NCI-H1105 (cell line): Measurements from ENCODE around the gene HOXA6.
A peak's percentile ranks its signal among the peaks of the same experiment; 100 is the strongest.

Source experiments
- DNase-seq: peaks from one replicate; lab custom pipeline; 2025; lab: John Stamatoyannopoulos, UW

Gene HOXA6

DNA sequence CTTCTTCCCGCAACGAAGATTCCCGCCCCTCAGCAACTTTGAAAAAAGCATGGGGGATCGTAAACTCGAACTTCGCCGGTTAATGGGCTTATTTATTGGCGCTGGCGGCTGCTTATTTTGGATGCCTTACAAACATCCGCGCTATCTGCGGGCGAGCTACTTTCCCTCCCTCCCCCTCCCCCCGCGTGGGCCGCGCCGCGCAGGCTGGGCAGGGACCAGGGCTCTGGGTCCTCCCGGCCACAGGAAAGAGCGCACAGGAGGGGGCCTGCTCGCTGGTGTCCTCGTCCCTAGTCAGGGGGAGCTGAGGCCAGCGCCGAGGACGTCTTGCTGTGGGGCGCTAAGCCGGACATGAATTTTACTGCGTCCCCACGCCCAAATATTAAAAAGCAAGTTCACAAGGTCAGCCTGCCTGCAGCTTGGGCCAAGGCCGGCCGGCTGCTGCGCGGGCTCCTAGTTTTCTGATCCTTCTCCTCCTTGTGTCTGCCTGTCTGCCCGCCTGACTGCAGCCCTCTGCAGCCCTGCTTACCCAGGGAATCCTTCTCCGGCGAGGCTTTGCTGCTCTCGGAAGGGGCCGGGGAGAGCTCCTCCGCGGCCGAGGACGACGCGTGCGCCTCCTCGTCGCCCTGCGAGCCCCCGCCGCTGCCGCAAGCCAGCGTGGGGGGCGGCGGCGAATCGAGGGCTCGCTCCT, 25.4 kb upstream of the HOXA6 start:
- peak; percentile 55 for DNase-seq

DNA sequence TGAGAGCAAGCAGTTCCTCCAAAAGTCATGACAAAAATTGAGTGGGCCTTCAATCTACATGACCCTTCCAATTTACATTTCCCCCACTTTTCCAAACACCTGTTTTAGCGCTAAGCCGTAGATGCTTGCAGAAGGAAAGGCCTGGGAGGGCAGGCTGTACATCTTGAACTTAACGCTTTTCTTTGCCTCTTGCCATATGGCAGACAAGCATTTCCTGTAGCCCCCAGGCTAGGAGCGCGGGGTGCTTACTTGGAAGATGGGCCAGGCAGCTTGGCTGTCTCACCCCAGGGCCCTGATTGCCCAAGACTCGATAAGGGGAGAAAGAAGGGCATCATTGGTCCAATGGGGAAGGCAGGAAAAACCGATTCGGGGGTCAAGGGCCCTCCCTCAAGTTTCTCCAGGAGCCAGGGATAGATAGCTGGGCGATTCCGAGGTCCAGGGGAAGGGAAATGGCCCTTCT, 24.8 kb upstream of the HOXA6 start:
- no peak for DNase-seq

DNA sequence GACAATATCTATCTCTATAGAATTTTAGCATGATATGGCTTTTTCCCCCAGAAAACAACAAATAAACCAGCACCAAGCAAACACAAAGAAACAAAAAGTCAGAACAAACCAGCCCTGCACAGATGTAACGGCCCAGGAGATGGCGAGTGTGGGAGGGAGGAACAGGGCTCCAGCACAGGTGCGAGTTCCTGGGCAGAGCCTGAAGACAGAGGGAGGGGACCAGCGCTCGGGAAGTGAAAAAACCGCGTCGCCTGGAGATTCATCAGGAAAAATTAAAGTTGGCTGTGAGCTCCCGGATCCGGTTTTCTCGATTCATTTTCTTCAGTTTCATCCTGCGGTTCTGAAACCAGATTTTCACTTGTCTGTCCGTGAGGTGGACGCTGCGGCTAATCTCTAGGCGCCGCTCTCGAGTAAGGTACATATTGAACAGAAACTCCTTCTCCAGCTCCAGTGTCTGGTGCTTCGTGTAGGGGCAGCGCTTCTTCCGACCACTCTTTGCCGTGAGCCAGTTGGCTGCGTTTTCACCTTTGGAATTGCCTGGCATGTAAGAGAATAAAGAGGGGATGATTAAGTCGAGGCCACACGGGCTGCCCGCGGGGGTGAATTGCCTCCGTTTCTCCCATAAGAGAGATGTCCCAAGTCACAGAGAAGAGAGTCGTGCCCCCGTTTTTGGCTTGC, 24.2 kb upstream of the HOXA6 start:
- no peak for DNase-seq

DNA sequence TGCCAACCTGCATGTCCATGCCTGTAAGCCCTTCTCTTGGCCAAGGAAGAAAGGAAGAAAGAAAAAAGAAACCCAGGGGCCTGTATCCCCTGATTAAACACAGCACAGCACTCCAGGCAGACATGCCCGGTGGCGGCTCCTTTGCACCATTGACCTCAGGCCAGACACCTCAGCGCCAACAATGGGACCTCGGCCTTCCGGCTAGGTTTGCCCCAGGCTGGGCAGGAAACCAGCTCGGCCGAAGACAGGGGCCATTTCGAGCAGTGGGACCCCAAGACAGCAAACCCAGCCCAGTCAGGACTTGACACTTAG, 23.7 kb upstream of the HOXA6 start:
- DNase-seq, result no peak

DNA sequence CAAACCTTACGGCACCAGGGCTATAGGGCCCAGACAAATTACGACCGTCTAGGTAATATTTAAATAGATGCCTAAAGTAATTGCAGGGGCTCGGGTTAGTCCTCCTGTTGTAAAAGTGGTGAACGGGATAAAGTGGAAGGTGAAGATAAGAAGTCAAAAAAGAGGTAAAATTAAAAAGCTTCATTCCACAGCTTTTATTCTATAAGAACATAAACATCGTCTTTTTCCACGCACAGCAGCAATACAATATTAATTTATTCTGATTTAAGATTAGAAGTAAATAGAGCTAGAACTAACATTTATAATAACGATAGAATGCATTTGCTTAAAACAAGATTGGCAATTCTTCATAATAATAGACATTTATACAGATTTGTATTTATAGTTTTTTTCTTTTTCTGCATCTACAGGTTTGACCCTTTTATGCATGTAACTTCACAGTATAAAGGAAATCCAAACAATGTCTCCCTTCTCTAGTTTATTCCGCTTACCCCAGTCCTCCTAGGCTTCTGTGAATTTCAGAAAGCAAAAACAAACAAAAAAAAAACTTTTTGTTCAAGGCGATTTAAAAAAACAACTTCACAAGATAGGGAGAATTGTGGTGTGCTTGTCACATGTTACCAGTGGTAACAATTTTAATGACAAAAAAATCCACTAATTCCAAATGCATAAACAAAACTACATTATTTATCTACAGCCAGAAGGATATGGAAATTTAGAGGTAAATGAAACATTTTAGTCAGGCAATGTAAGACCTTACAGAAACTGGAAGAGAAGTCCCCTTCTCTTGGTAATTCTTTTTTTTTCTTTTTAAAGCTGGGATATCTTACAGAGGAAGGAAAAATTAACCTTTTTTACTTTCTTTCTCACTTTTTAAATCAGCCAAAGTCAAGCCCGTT, 23.1 kb upstream of the HOXA6 start:
- no peak for DNase-seq

DNA sequence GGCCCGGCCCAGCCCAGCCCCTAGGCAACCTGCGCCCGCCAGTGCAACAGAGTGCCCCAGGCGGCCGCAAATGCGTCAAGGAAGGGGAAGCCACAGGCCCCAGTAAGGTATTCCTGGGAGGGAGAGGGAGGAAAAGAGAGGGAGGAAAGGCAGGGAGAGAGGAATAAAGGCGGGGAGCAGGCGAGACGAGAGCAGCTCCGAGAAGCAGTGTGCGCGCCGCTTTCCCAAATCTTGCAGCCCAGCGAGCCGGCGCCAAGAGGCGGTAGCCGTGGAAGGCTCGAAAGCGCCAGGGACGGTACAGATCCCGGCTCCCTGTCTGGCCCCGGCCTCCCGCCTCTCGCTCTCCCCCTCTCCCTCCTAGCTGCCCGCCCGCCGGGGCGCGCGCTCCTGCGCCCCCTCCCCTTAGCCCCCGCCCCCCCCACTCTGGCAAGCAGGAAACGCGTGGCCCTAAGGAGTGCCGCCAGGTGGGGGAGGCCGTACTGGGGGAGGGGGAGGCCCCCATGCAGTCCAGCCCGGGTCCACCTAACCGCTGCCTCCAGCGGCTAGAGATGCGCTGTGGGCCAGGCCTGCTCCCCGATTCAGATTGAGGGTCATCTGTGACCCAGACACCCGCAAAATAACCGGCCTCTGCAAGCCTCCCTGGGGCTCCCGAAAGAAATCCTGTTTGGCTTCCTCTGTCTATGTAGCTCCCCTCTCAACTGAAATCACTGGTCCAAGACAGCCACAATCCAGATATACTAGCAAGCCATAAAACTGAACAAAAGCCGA, 22.3 kb upstream of the HOXA6 start:
- DNase-seq, result peak; percentile 78

DNA sequence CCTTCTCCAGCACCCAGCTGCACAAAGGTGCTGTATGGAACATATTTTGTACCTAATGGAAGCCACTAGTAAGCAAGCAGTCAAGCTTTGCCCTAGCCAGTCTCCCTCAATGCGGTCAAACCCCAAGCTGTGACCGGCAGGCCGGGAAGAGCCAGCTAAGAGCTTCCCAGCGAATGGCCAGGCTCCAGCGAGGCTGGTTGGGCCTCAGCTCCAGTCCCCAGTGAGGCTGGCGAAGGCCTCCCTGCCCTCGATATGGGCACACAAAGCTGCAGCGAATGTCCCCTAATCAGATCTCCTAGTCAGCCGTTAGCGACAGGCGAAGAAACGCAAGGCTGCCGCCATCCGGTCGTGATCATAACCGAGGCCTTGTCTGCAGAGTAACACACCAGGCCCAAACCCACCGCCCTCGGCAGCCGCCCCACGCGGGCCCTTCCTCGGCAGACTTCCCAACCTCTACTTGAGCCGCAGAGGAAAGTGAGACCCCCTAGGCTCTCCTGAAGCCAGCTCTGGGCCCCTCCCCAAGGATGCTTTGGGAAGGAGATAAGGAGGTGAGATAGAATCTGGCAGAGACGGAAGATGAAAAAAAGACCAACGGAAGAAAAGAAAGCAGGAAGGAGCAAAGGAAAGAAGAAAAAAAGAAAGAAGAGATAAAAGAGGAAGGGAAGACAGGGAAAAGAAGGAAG, 20.8 kb upstream of the HOXA6 start:
- DNase-seq, result peak; percentile 11

DNA sequence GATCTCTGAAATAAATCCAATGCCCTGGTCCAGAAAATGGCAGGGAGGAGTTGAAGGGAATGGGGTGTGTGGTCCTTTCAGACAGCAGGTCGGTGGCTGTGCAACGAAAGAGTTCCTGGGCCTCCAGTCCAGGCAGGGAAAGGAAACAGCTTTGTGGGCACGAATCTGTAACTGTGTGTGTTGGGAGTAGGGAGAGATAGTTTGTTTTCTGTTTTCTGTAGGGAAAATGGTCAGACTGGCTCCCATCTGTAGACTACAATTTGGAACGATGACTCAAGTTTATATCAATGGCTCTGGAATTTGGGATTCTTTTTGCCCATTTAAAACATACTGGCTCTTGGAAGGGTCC, 20.3 kb upstream of the HOXA6 start:
- no peak for DNase-seq

DNA sequence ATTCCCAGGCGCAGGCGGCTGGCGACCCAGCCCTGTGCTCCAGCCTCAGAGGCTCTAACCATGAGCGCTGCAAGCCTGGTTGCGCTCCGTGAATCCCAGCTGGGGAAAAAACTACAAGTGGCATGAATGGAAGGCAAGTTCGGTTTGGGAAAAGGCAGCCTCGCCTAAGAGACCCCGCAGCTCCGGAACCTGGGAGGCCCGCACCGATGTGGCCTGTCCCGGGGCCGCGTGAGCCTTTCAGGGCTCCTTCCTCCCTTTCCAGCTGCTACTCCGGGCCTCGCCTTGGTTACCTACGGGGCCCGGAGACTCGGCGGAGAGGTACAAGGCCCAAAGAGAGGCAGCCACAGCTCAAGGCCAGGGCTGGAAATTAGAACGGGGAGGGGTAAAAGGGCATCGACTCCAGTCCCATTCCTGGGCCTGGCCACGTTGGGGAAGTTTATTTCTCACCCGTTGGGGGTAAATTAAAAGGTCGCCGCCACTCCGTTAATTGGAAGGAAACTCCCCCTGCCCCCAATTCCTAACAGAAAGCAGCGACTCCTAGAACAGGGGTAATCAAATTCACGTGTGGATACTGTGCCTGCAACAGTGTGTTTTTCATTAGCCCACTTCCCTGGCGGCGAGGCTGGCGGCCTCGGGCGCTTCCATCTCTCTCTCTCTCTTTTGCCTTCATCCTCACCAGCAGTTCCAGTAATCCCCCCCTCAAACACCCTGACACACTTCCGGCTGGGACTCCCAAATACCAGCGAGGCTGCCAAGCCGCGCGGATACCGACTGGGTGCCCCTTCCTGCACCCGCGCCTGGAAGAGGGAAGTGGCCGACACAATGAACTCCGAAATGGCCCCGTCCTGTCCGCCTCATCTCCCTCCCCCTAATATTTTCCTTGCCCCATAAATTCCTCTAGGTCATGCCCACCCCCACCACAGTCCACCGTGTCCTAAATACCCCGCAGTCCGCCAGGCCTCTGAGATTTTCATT, 19.2 kb upstream of the HOXA6 start:
- DNase-seq, result no peak

DNA sequence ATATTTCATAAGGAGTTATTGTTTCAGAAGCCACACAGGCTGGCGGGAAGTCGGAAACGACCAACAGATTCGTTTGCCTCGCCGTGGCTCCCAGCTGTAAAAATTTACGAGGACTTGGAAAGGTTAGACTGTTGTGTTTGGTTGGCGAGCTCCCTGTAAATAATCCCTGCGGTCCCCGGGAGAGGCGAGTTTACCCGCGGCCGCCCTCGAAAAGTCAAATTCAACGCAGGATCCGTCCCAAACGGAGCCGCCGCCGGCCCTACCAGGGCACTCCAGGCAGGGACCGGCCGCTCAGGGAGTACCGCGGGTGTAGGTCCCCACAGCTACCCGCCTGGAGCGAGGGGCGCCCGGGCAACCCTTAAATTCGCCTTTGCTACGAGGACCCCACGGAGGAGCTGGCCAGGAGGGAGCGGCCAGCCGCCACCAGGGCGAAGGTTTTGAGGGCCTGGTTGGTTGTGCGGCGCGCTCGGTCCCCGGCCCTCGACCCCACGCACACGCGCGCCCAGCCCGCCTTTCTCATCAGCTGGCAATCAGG, 18.5 kb upstream of the HOXA6 start:
- DNase-seq, result peak; percentile 55

DNA sequence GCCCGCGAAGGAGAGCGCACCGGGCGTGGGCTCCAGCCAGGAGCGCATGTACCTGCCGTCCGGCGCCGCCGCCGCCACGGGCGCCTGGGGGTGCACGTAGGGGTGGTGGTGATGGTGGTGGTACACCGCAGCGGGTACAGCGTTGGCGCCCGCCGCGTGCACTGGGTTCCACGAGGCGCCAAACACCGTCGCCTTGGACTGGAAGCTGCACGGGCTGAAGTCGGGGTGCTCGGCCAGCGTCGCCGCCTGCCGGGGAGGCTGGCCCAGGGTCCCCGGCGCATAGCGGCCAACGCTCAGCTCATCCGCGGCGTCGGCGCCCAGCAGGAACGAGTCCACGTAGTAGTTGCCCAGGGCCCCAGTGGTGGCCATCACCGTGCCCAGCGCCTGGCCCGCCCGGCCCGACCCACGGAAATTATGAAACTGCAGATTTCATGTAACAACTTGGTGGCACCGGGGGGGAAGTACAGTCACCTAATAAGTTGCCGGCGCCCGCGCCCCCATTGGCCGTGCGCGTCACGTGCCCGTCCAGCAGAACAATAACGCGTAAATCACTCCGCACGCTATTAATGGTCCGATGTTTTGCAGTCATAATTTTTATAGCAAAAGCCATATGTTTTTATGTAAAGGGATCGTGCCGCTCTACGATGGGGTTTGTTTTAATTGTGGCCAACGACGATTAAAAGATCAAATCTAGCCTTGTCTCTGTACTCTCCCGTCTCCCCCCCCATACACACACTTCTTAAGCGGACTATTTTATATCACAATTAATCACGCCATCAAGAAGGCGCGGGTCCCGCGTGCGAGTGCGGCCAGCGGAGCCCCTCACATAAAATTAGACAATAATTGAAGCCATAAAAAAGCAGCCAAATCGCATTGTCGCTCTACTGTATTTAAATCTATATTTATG, 17.8 kb upstream of the HOXA6 start, which contains the start of gene HOXA9:
Gene HOXA9 (minus strand): TSS at position 449 of the 907 bp plus-strand sequence. CDS start 80 bp downstream, at position 369.
- peak; percentile 72 for DNase-seq

DNA sequence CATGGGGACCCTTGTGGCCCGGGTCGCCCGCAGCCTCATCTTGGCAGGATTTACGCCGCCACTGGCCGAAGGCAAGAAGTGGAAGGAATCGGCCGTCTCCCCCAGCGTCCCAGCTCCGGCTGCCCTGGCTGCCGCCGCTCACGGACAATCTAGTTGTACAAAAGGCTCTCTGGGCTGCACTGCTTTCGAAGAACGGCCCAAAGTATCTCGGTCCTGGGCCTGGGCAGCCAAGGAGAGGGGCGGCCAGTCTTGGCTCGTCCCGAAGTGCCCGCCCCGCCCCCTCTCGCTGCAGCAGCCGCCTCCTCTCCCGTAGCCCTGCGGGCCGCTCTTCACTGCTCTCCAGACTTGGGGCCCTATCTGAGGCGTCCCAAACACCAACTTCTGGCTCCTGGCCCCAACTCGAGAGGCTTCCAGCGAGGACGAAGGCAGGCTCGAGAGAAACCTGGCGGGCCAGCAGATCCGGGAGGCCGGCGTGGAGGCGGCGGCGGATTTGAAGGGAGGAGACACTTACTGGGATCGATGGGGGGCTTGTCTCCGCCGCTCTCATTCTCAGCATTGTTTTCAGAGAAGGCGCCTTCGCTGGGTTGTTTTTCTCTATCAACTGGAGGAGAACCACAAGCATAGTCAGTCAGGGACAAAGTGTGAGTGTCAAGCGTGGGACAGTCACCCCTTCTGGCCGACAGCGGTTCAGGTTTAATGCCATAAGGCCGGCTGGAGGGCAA, 17.0 kb upstream of the HOXA6 start:
- DNase-seq, result no peak

DNA sequence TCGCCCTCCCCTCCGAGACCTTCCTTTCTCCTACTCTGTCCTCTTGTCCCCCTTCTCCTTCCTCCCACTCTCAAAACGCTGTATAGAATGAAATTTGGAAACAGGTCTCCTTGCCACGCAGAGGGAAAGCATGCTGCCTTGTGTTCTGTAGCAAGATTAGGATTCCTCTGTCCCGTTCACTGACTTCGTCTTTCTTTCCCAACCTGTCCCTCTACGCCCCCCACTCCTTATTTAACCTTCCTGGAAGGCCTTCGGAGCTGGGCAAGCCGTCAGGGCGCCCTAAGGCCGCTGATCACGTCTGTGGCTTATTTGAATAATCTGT, 16.4 kb upstream of the HOXA6 start:
- no peak for DNase-seq

DNA sequence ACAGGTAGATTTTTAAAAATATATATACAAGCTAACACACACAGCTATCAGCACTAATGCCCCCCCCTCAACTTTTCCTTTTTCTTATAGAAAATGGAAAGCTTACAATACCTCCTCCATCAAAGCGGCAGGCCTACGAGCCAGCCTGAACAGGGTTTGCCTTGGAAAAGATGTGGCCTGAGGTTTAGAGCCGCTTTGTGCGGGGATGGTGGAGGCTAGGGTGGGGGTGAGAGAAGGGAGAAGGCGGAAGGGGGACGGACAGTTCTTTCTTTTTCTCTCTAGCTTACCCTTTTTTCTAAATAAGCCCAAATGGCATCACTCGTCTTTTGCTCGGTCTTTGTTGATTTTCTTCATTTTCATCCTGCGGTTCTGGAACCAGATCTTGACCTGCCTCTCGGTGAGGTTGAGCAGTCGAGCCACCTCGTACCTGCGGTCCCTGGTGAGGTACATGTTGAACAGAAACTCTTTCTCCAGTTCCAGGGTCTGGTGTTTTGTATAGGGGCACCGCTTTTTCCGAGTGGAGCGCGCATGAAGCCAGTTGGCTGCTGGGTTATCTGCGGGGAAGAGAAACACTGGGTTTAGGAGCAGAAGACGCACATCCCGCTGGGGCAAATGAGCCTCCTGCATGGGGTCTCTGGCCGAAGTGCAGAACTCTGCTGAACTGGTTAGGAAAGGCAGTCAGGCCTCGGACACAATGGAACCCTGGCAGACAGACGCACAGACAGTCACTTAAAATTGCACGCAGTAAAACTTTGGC, 15.9 kb upstream of the HOXA6 start:
- DNase-seq, result no peak

DNA sequence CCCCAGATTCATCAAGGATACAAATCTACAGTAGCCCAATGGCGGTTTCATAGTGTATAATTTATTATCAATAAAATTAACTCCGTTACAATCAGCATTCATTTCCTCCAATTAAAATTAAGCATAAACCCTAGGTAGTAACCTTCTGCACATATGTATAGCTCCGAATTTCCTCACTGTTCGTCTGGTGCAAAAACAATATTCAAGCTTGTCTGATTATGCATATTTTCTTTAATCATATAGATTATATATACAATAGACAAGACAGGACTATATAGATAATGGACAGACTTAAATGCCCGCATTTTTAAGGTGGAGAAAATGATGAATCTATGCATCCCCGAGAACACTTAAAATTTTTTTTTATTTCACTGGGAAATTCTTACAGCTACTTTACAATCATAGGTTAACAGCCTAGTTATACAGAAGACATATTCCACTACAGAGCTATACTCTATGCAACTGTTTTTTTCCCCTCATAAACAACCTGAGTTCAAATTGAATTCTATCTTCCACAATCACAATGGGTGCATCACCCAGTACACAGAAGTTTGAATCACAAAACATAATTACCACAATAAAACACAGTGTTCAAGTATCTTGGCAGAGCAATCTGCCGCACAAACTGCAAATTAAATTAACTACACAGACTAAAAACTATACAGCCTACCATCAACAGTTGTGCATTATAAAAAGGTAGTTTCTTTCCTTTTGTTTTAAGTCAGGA, 15.2 kb upstream of the HOXA6 start:
- no peak for DNase-seq

DNA sequence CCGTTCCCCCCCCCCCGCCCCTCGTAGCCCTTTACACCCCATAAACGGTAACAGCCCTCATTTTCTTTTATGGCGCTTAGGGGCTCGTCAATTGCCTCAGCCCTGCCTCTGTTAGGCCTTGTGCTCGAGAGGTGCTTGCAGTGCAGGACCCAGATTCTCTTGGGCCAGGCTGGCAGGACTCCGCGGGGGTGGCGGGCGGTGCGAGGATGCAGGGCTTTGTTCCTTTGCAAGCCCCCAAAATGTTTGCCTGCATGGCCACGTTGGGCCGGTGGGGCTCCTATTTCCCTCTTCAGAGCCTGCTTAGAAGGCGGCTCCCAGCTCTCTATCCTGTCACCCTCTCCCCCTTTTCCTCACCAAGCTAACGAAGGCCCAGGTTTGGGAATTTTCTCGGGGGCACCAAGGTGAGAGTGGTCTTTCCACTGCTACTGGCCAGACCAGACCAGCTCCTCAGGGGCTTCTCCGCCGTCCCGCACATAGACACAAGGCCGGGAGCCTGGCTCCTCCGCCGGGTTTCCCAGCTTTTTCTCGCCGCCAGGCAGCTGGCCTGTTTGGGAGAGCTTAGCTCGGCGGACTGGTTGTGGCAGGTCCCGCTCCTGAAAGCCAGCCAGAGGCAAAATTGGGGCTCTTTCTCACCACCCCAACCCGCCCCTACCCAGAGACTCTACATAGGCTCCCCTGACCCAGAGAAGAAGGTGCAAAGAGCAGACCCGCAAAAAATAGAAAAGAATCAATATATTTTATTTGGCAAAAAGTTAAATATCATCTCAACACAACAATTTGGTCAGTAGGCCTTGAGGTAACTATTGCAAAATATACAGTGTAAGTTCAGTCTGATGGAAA, 14.4 kb upstream of the HOXA6 start:
- DNase-seq, result no peak
